Activated CD8-positive, alpha-beta memory T cell treated with anti-CD3 and anti-CD28 coated beads, Interleukin-2, amount 10 ng/mL, durations not matched to agents 7 days and 5 days (primary cell): ENCODE results near the gene ACOX2. TPM values are rescaled to one million over a fixed set of nuclear protein-coding genes. Genes with fewer than 3 reads are reported as not detected.

Experiments
- ATAC-seq: fragments of 150-1000 bp; cut with Tn5 transposase; one replicate; pipeline ENCODE4 v1.10.0; 2021; ENCODE audit warnings: moderate library complexity
- CTCF ChIA-PET: fragments of 350-600 bp; sonication (Branson Sonifier 250); formaldehyde crosslinking; loops from one replicate; lab custom pipeline; 2021; ENCODE audit warnings: antibody characterized with exemption; lab: Charles Lee
- DNase-seq: peaks from one replicate; pipeline ENCODE4 v3.0.0-alpha.2; 2020
- H3K27ac Mint-ChIP-seq: one replicate; pipeline ENCODE4 v1.8.0; 2021; ENCODE audit warnings: mild to moderate bottlenecking, mixed read lengths
- H3K27me3 Mint-ChIP-seq: one replicate; pipeline ENCODE4 v1.8.0; 2021; ENCODE audit warnings: mixed read lengths
- H3K36me3 Mint-ChIP-seq: one replicate; pipeline ENCODE4 v1.8.0; 2021; ENCODE audit warnings: mild to moderate bottlenecking, mixed read lengths
- H3K4me1 Mint-ChIP-seq: one replicate; pipeline ENCODE4 v1.8.0; 2021; ENCODE audit warnings: mixed read lengths
- H3K4me3 Mint-ChIP-seq: one replicate; pipeline ENCODE4 v1.8.0; 2021; ENCODE audit warnings: mild to moderate bottlenecking, moderate library complexity, mixed read lengths
- H3K9me3 Mint-ChIP-seq: one replicate; pipeline ENCODE4 v1.8.0; 2022; ENCODE audit warnings: low read depth, mixed read lengths
- total RNA-seq, 2 experiments: library from RNA; stranded (reverse); gene quantifications; one replicate each; pipeline ENCODE4 v1.2.3, GENCODE V29; 2021

ACOX2 gene
- total RNA-seq, 2 experiments from 2014 or later = not detected

GRCh38 chr3:58496206-58496857 lies 40.7 kb downstream of the ACOX2 start:
- no peak for DNase-seq
- Mint-ChIP-seq H3K9me3 (no peaks in the 10 kb centered on the region), H3K27me3 (peaks cover 9% of the 10 kb centered on the region), H3K27ac (no peak overlapping the region), H3K36me3 (peaks cover 10% of the 10 kb centered on the region), H3K4me3 (no peak overlapping the region), H3K4me1 (peaks cover 22% of the 10 kb centered on the region)
- ATAC-seq = no peak
- CTCF ChIA-PET = interaction anchor here (5.7 kb wide), 1 partner anchor 161 kb away, joined by 33 read pairs; the partner anchor contains the start of gene PXK

GRCh38 chr3:58495101-58495500 lies 41.9 kb downstream of the ACOX2 start:
- Mint-ChIP-seq H3K9me3 (no peaks in the 10 kb centered on the region), H3K27me3 (peaks cover 16% of the 10 kb centered on the region), H3K36me3 (peaks cover 5% of the 10 kb centered on the region), H3K4me1 (peaks cover 29% of the 10 kb centered on the region), H3K4me3 (no peak overlapping the region), H3K27ac (no peak overlapping the region)
- ATAC-seq = no peak
- CTCF ChIA-PET = interaction anchor here (0.6 to 5.7 kb wide), 4 partner anchors 11 to 189 kb away, joined by 3 to 72 read pairs (median 18); partner anchors contain the start of genes HTD2, PXK and RPP14
- DNase-seq = no peak

- no peaks in the 10 kb centered on the region for H3K9me3 Mint-ChIP-seq
- no peak overlapping the region for H3K4me3 Mint-ChIP-seq
- peaks cover 33% of the 10 kb centered on the region for H3K4me1 Mint-ChIP-seq
- peaks cover 24% of the 10 kb centered on the region for H3K27me3 Mint-ChIP-seq
- CTCF ChIA-PET = interaction anchor here (1.2 to 5.7 kb wide), 4 partner anchors 22 to 486 kb away, joined by 3 to 72 read pairs (median 40); partner anchors contain the start of genes FLNB, HTD2, PXK and RPP14
- no peak for ATAC-seq
- H3K36me3 Mint-ChIP-seq = peaks cover 3% of the 10 kb centered on the region
- no peak for DNase-seq
- H3K27ac Mint-ChIP-seq = no peak overlapping the region
These were observed 42.9 kb downstream of the ACOX2 start for GRCh38 chr3:58494107-58494506.

GRCh38 chr3:58492494-58492905 lies 44.5 kb downstream of the ACOX2 start:
- peaks cover 40% of the 10 kb centered on the region for H3K27me3 Mint-ChIP-seq
- CTCF ChIA-PET = interaction anchor here (0.6 to 5.7 kb wide), 21 partner anchors 9 to 237 kb away, joined by 3 to 72 read pairs (median 5); partner anchors contain the start of genes HTD2, PDHB, PXK and RPP14
- DNase-seq (peak; percentile 58), ATAC-seq (no peak)
- H3K27ac Mint-ChIP-seq = peak overlapping the region; percentile 81
- H3K4me1 Mint-ChIP-seq = peaks cover 33% of the 10 kb centered on the region
- no peaks in the 10 kb centered on the region for H3K9me3 Mint-ChIP-seq
- peak overlapping the region; percentile 84 for H3K4me3 Mint-ChIP-seq
- peaks cover 2% of the 10 kb centered on the region for H3K36me3 Mint-ChIP-seq

GRCh38 chr3:58491506-58492402 lies 45.2 kb downstream of the ACOX2 start, which contains the start of gene KCTD6:
Gene KCTD6 (plus strand): TSS chr3:58492096. CDS start chr3:58498756, 6,660 bp downstream.
- CTCF ChIA-PET = interaction anchor here (0.6 to 5.7 kb wide), 24 partner anchors 9 to 237 kb away, joined by 3 to 72 read pairs (median 5); partner anchors contain the start of genes HTD2, PDHB, PXK and RPP14
- Mint-ChIP-seq H3K4me3 (peak within 1 kb of the TSS; percentile 84), H3K9me3 (no peaks in the 10 kb centered on the region), H3K27me3 (peaks cover 47% of the 10 kb centered on the region), H3K36me3 (peaks cover 2% of the 10 kb centered on the region), H3K4me1 (peaks cover 33% of the 10 kb centered on the region), H3K27ac (peak within 1 kb of the TSS; percentile 81)
- ATAC-seq (peak; percentile 91), DNase-seq (peak; percentile 90)

- Mint-ChIP-seq H3K9me3 (no peaks in the 10 kb centered on the region), H3K27me3 (peaks cover 53% of the 10 kb centered on the region), H3K4me3 (peak overlapping the region; percentile 66), H3K4me1 (peaks cover 33% of the 10 kb centered on the region), H3K36me3 (peaks cover 2% of the 10 kb centered on the region), H3K27ac (peak overlapping the region; percentile 47)
- CTCF ChIA-PET = interaction anchor here (0.9 to 5.7 kb wide), 17 partner anchors 8 to 236 kb away, joined by 3 to 72 read pairs (median 7); partner anchors contain the start of genes HTD2, PDHB, PXK and RPP14
- ATAC-seq (no peak), DNase-seq (no peak)
These were observed 46.0 kb downstream of the ACOX2 start for GRCh38 chr3:58490860-58491501.

- no peak overlapping the region for H3K4me3 Mint-ChIP-seq
- peaks cover 61% of the 10 kb centered on the region for H3K27me3 Mint-ChIP-seq
- no peak for ATAC-seq
- H3K27ac Mint-ChIP-seq = no peak overlapping the region
- H3K9me3 Mint-ChIP-seq = no peaks in the 10 kb centered on the region
- CTCF ChIA-PET = no interaction called here
- H3K36me3 Mint-ChIP-seq = peaks cover 2% of the 10 kb centered on the region
- H3K4me1 Mint-ChIP-seq = peaks cover 27% of the 10 kb centered on the region
- DNase-seq = no peak
These were observed 48.0 kb downstream of the ACOX2 start for GRCh38 chr3:58488967-58489366.

GRCh38 chr3:58487140-58487886 lies 49.7 kb downstream of the ACOX2 start:
- H3K27me3 Mint-ChIP-seq = peaks cover 61% of the 10 kb centered on the region
- no peak for ATAC-seq
- H3K27ac Mint-ChIP-seq = no peak overlapping the region
- CTCF ChIA-PET = interaction anchor here (0.6 to 1.5 kb wide), 6 partner anchors 10 to 181 kb away, joined by 3 to 5 read pairs (median 4); partner anchors contain the start of genes HTD2 and RPP14
- no peaks in the 10 kb centered on the region for H3K9me3 Mint-ChIP-seq
- no peak for DNase-seq
- no peaks in the 10 kb centered on the region for H3K36me3 Mint-ChIP-seq
- no peak overlapping the region for H3K4me3 Mint-ChIP-seq
- peaks cover 18% of the 10 kb centered on the region for H3K4me1 Mint-ChIP-seq

GRCh38 chr3:58485801-58486435 lies 51.1 kb downstream of the ACOX2 start:
- DNase-seq (no peak), ATAC-seq (no peak)
- H3K36me3 Mint-ChIP-seq = no peaks in the 10 kb centered on the region
- peaks cover 4% of the 10 kb centered on the region for H3K9me3 Mint-ChIP-seq
- H3K27ac Mint-ChIP-seq = no peak overlapping the region
- CTCF ChIA-PET = interaction anchor here (1.3 to 1.6 kb wide), 3 partner anchors 15 to 180 kb away, joined by 3 to 5 read pairs (median 4); partner anchors contain the start of genes HTD2 and RPP14
- H3K4me3 Mint-ChIP-seq = no peak overlapping the region
- H3K4me1 Mint-ChIP-seq = peaks cover 13% of the 10 kb centered on the region
- H3K27me3 Mint-ChIP-seq = peaks cover 65% of the 10 kb centered on the region

GRCh38 chr3:58484722-58485069 lies 52.3 kb downstream of the ACOX2 start:
- H3K36me3 Mint-ChIP-seq = no peaks in the 10 kb centered on the region
- peaks cover 7% of the 10 kb centered on the region for H3K9me3 Mint-ChIP-seq
- no peak overlapping the region for H3K27ac Mint-ChIP-seq
- ATAC-seq (no peak), DNase-seq (no peak)
- CTCF ChIA-PET = interaction anchor here (1.6 to 1.7 kb wide), 2 partner anchors 21 to 178 kb away, joined by 3 to 6 read pairs; partner anchors contain the start of gene HTD2
- peaks cover 60% of the 10 kb centered on the region for H3K27me3 Mint-ChIP-seq
- H3K4me3 Mint-ChIP-seq = no peak overlapping the region
- H3K4me1 Mint-ChIP-seq = peaks cover 6% of the 10 kb centered on the region

- Mint-ChIP-seq H3K27me3 (peaks cover 55% of the 10 kb centered on the region), H3K4me3 (no peak overlapping the region), H3K9me3 (peaks cover 7% of the 10 kb centered on the region), H3K36me3 (no peaks in the 10 kb centered on the region), H3K4me1 (peaks cover 3% of the 10 kb centered on the region), H3K27ac (no peak overlapping the region)
- ATAC-seq (no peak), DNase-seq (no peak)
- CTCF ChIA-PET = interaction anchor here (0.6 to 2.4 kb wide), 6 partner anchors 8 to 177 kb away, joined by 3 to 10 read pairs (median 6); partner anchors contain the start of genes HTD2 and KCTD6
These were observed 52.8 kb downstream of the ACOX2 start for GRCh38 chr3:58484045-58484721.
